Stimulated activated naive CD8-positive, alpha-beta T cell treated with anti-CD3 and anti-CD28 coated beads, Interleukin-15, amount 100 ng/mL, for 72 hours (primary cell): ENCODE data around the gene MUC21.

Experiments
- ATAC-seq: fragments of 150-1000 bp; cut with Tn5 transposase; 2 replicates; pipeline ENCODE4 v1.10.0; 2021; ENCODE audit warnings: mild to moderate bottlenecking, moderate library complexity
- DNase-seq, 2 donors: peaks; one replicate each; pipeline ENCODE4 v3.0.0; 2021 to 2022
- H3K27ac Mint-ChIP-seq, 2 donors: one replicate each; pipeline ENCODE4 v1.8.0; 2022; ENCODE audit warnings: mild to moderate bottlenecking in 2 of 2, mixed read lengths in 2 of 2, moderate library complexity in 2 of 2
- H3K27me3 Mint-ChIP-seq: one replicate; pipeline ENCODE4 v1.8.0; 2022; ENCODE audit warnings: mixed read lengths
- H3K4me1 Mint-ChIP-seq: one replicate; pipeline ENCODE4 v1.8.0; 2022; ENCODE audit warnings: mild to moderate bottlenecking, mixed read lengths
- H3K4me3 Mint-ChIP-seq, 2 donors: one replicate each; pipeline ENCODE4 v1.8.0; 2022; ENCODE audit warnings: mild to moderate bottlenecking in 2 of 2, mixed read lengths in 2 of 2, moderate library complexity in 1 of 2
- H3K9me3 Mint-ChIP-seq, 2 donors: one replicate each; pipeline ENCODE4 v1.8.0; 2022; ENCODE audit warnings: mixed read lengths in 2 of 2

Gene MUC21

GRCh38 chr6:30983439-30983838, at the start of gene MUC21:
Gene MUC21 (plus strand): TSS chr6:30983718. CDS start chr6:30983959, 241 bp downstream.
- Mint-ChIP-seq H3K4me3 (no peak within 1 kb of the TSS), H3K27me3 (peaks cover 27% of the 10 kb centered on the region), H3K9me3 (no peaks in the 10 kb centered on the region), H3K4me1 (peaks cover 33% of the 10 kb centered on the region), H3K27ac (no peak within 1 kb of the TSS)
- DNase-seq, result no peak
- ATAC-seq, result no peak

- no peaks in the 10 kb centered on the region for H3K4me1 Mint-ChIP-seq
- H3K4me3 Mint-ChIP-seq, result no peak overlapping the region
- ATAC-seq (no peak), DNase-seq (no peak)
- no peak overlapping the region for H3K27ac Mint-ChIP-seq
- no peaks in the 10 kb centered on the region for H3K9me3 Mint-ChIP-seq
- H3K27me3 Mint-ChIP-seq, result peaks cover 21% of the 10 kb centered on the region
Observed at GRCh38 chr6:30935018-30935417, 48.5 kb upstream of the MUC21 start.

- Mint-ChIP-seq H3K9me3 (no peaks in the 10 kb centered on the region), H3K4me1 (no peaks in the 10 kb centered on the region), H3K27ac (no peak overlapping the region), H3K27me3 (peaks cover 43% of the 10 kb centered on the region), H3K4me3 (no peak overlapping the region)
- DNase-seq (no peak), ATAC-seq (no peak)
Observed at GRCh38 chr6:30937265-30937664, 46.3 kb upstream of the MUC21 start.

GRCh38 chr6:30938730-30939129, 44.8 kb upstream of the MUC21 start:
- Mint-ChIP-seq H3K4me1 (peaks cover 7% of the 10 kb centered on the region), H3K27me3 (peaks cover 58% of the 10 kb centered on the region), H3K9me3 (no peaks in the 10 kb centered on the region), H3K27ac (no peak overlapping the region), H3K4me3 (no peak overlapping the region)
- DNase-seq (no peak), ATAC-seq (no peak)

GRCh38 chr6:30939473-30939872, 44.0 kb upstream of the MUC21 start:
- Mint-ChIP-seq H3K27ac (no peak overlapping the region), H3K4me3 (no peak overlapping the region), H3K9me3 (no peaks in the 10 kb centered on the region), H3K27me3 (peaks cover 65% of the 10 kb centered on the region), H3K4me1 (peaks cover 7% of the 10 kb centered on the region)
- no peak for DNase-seq
- no peak for ATAC-seq

GRCh38 chr6:30940361-30940986, 43.0 kb upstream of the MUC21 start, which contains the start of gene MUCL3:
Gene MUCL3 (plus strand): TSS chr6:30940973. CDS start chr6:30941000, 27 bp downstream.
- H3K4me3 Mint-ChIP-seq, result no peak within 1 kb of the TSS
- ATAC-seq (no peak), DNase-seq (no peak)
- H3K9me3 Mint-ChIP-seq, result no peaks in the 10 kb centered on the region
- H3K27me3 Mint-ChIP-seq, result peaks cover 66% of the 10 kb centered on the region
- no peak within 1 kb of the TSS for H3K27ac Mint-ChIP-seq
- peaks cover 7% of the 10 kb centered on the region for H3K4me1 Mint-ChIP-seq

- H3K27me3 Mint-ChIP-seq, result peaks cover 64% of the 10 kb centered on the region
- no peak for DNase-seq
- no peak overlapping the region for H3K4me3 Mint-ChIP-seq
- H3K4me1 Mint-ChIP-seq, result peaks cover 7% of the 10 kb centered on the region
- no peak for ATAC-seq
- H3K9me3 Mint-ChIP-seq, result no peaks in the 10 kb centered on the region
- no peak overlapping the region for H3K27ac Mint-ChIP-seq
Observed at GRCh38 chr6:30942338-30943060, 41.0 kb upstream of the MUC21 start.

GRCh38 chr6:30944051-30944450, 39.5 kb upstream of the MUC21 start:
- Mint-ChIP-seq H3K4me1 (peaks cover 7% of the 10 kb centered on the region), H3K9me3 (peaks cover 4 to 6% of the 10 kb centered on the region in 2 donors), H3K27me3 (peaks cover 69% of the 10 kb centered on the region), H3K27ac (no peak overlapping the region), H3K4me3 (no peak overlapping the region)
- ATAC-seq, result no peak
- no peak for DNase-seq

GRCh38 chr6:30945281-30945680, 38.2 kb upstream of the MUC21 start:
- DNase-seq (no peak), ATAC-seq (no peak)
- Mint-ChIP-seq H3K9me3 (peaks cover 13 to 19% of the 10 kb centered on the region in 2 donors), H3K4me1 (peaks cover 7% of the 10 kb centered on the region), H3K27ac (no peak overlapping the region), H3K27me3 (peaks cover 74% of the 10 kb centered on the region), H3K4me3 (no peak overlapping the region)

GRCh38 chr6:30947231-30947630, 36.3 kb upstream of the MUC21 start:
- DNase-seq, result no peak
- no peak for ATAC-seq
- Mint-ChIP-seq H3K27me3 (peaks cover 74% of the 10 kb centered on the region), H3K4me3 (no peak overlapping the region), H3K9me3 (peaks cover 28 to 34% of the 10 kb centered on the region in 2 donors), H3K4me1 (peaks cover 18% of the 10 kb centered on the region), H3K27ac (no peak overlapping the region)

- DNase-seq (no peak), ATAC-seq (no peak)
- Mint-ChIP-seq H3K9me3 (peaks cover 28 to 34% of the 10 kb centered on the region in 2 donors), H3K27ac (no peak overlapping the region), H3K4me3 (no peak overlapping the region), H3K27me3 (peaks cover 74% of the 10 kb centered on the region), H3K4me1 (peaks cover 17% of the 10 kb centered on the region)
Observed at GRCh38 chr6:30948811-30949210, 34.7 kb upstream of the MUC21 start.

- peaks cover 78% of the 10 kb centered on the region for H3K27me3 Mint-ChIP-seq
- ATAC-seq (peak; percentile 68), DNase-seq (peak in 1 of 2 donors; percentile 51)
- H3K9me3 Mint-ChIP-seq, result peaks cover 28 to 34% of the 10 kb centered on the region in 2 donors
- H3K27ac Mint-ChIP-seq, result peak overlapping the region in 1 of 2 donors; percentile 83
- no peak overlapping the region for H3K4me3 Mint-ChIP-seq
- peaks cover 26% of the 10 kb centered on the region for H3K4me1 Mint-ChIP-seq
Observed at GRCh38 chr6:30951907-30952469, 31.5 kb upstream of the MUC21 start.

GRCh38 chr6:30954631-30955366, 28.7 kb upstream of the MUC21 start:
- Mint-ChIP-seq H3K9me3 (peaks cover 16 to 20% of the 10 kb centered on the region in 2 donors), H3K4me3 (peak overlapping the region; percentile 80 to 83), H3K27ac (peak overlapping the region; percentile 86 to 94), H3K4me1 (peaks cover 26% of the 10 kb centered on the region), H3K27me3 (peaks cover 61% of the 10 kb centered on the region)
- ATAC-seq, result no peak
- no peak for DNase-seq

- peaks cover 13 to 15% of the 10 kb centered on the region in 2 donors for H3K9me3 Mint-ChIP-seq
- DNase-seq, result peak; percentile 83 to 85
- peak overlapping the region; percentile 80 to 83 for H3K4me3 Mint-ChIP-seq
- peaks cover 26% of the 10 kb centered on the region for H3K4me1 Mint-ChIP-seq
- peak overlapping the region; percentile 86 to 94 for H3K27ac Mint-ChIP-seq
- peak; percentile 88 for ATAC-seq
- peaks cover 54% of the 10 kb centered on the region for H3K27me3 Mint-ChIP-seq
Observed at GRCh38 chr6:30955367-30956042, 28.0 kb upstream of the MUC21 start.

- no peak overlapping the region for H3K27ac Mint-ChIP-seq
- peaks cover 32% of the 10 kb centered on the region for H3K27me3 Mint-ChIP-seq
- no peak for DNase-seq
Observed at GRCh38 chr6:30957716-30958115, 25.8 kb upstream of the MUC21 start.

More at GRCh38 chr6:30957716-30958115, 25.8 kb upstream of the MUC21 start:
- H3K9me3 Mint-ChIP-seq, result no peaks in the 10 kb centered on the region
- ATAC-seq, result no peak
- peaks cover 10% of the 10 kb centered on the region for H3K4me1 Mint-ChIP-seq
- no peak overlapping the region for H3K4me3 Mint-ChIP-seq
